ENCODE measurements around the gene CHAC2. TPM values are rescaled to one million over a fixed set of nuclear protein-coding genes. Genes with fewer than 3 reads are reported as not detected.

Gene CHAC2
- total and polyA plus RNA-seq, 2 of the 13 experiments (the other 11 are each of a cell fraction or from before 2014, with no cell fraction given): 1.7 to 10.7 TPM

GRCh38 chr2:53786705-53787613 lies 19.4 kb downstream of the CHAC2 start, which contains the start of the genes ASB3 and ERLEC1 (continued):
- TF ChIP-seq HIC2 (CRISPR knock-in tag; IDR thresholded peaks at IDR 0.05; ENCODE audit: low read depth) (peak; percentile 63), ZNF704 (CRISPR knock-in tag; IDR thresholded peaks at IDR 0.05; ENCODE audit: borderline replicate concordance) (no peak), TBP (CRISPR knock-in tag; IDR thresholded peaks at IDR 0.05) (peak; percentile 81; the same call in 1 of the 2 replicates), TAF15 (IDR thresholded peaks at IDR 0.05; ENCODE audit: low read depth, low read length, poor library complexity, severe bottlenecking) (peak; percentile 32), ZNF569 (CRISPR knock-in tag; IDR thresholded peaks at IDR 0.05; ENCODE audit: borderline replicate concordance) (no peak), THAP9 (CRISPR knock-in tag; IDR thresholded peaks at IDR 0.05; ENCODE audit: borderline replicate concordance) (peak; percentile 94; the same call in 1 of the 2 replicates), HOMEZ (CRISPR knock-in tag; IDR thresholded peaks at IDR 0.05; ENCODE audit: low read depth) (peak; percentile 82), SPEN (CRISPR knock-in tag; IDR thresholded peaks at IDR 0.05; ENCODE audit: low read depth) (peak; percentile 99), SMYD3 (CRISPR knock-in tag; IDR thresholded peaks at IDR 0.05) (peak; percentile 97), XRCC5 (optimal IDR thresholded peaks at IDR 0.05; ENCODE audit: low read length) (peak; percentile 63), TRAFD1 (CRISPR knock-in tag; IDR thresholded peaks at IDR 0.05; ENCODE audit: borderline replicate concordance) (peak; percentile 96), PAF1 (CRISPR knock-in tag; IDR thresholded peaks at IDR 0.05) (no peak), DPF2 (CRISPR knock-in tag; IDR thresholded peaks at IDR 0.05; ENCODE audit: borderline replicate concordance, low read depth) (0 out of 2 replicates have a peak, but pooled peaks have one; percentile 17), FOXM1 (CRISPR knock-in tag; IDR thresholded peaks at IDR 0.05) (no peak; the same call in 1 of the 2 replicates), REL (CRISPR knock-in tag; conservative IDR thresholded peaks at IDR 0.05) (peak; percentile 83), PAWR (CRISPR knock-in tag; IDR thresholded peaks at IDR 0.05; ENCODE audit: borderline replicate concordance) (0 out of 2 replicates have a peak, but pooled peaks have one; percentile 40), DDIT3 (CRISPR knock-in tag; IDR thresholded peaks at IDR 0.05) (no peak), ZNF557 (CRISPR knock-in tag; IDR thresholded peaks at IDR 0.05) (peak; percentile 96; the same call in 1 of the 2 replicates)
